B cell (primary cell): ENCODE data around the gene TES. TPM values are rescaled to one million over a fixed set of nuclear protein-coding genes. Genes with fewer than 3 reads are reported as not detected.

Source experiments
- ATAC-seq: fragments of 200-7000 bp; cut with Tn5 transposase; one replicate; pipeline ENCODE4 v1.10.0; 2021; ENCODE audit warnings: low read depth, mild to moderate bottlenecking, moderate number of reproducible peaks, moderate library complexity
- CTCF ChIA-PET: fragments of 350-600 bp; sonication (Branson Sonifier 250); formaldehyde crosslinking; loops from one replicate; lab custom pipeline; 2021; ENCODE audit warnings: antibody characterized with exemption, inconsistent platforms; lab: Charles Lee
- POLR2A ChIA-PET: fragments of 350-600 bp; sonication (Branson Sonifier 250); formaldehyde crosslinking; loops from one replicate; lab custom pipeline; 2021; ENCODE audit warnings: antibody characterized with exemption; lab: Charles Lee
- DNase-seq: peaks from one replicate; pipeline ENCODE4 v3.0.0; 2013
- H2AFZ ChIP-seq: 2 replicates; pipeline ENCODE4 v1.6.1; 2012; ENCODE audit warnings: mild to moderate bottlenecking, low read depth, low read length; ENCODE audit not compliant: insufficient read depth, poor library complexity, severe bottlenecking
- H3K27ac ChIP-seq, 2 donors: 1 replicate in 1 of 2; 2 replicates in 1 of 2; pipeline ENCODE4 v1.5.1; 2012 to 2013; ENCODE audit warnings: low read length in 2 of 2, mild to moderate bottlenecking in 2 of 2, moderate library complexity in 1 of 2
- H3K27me3 ChIP-seq, 4 experiments: fragments of 200-600 bp in 1 of 4; sonication (generic) in 1 of 4; replicated peaks in 1 of 4; 1 replicate in 2 of 4; 2 replicates in 2 of 4; pipeline versions ENCODE4 v1.6.1 to v1.7.0; 2013 to 2016; ENCODE audit warnings: low read length in 3 of 4, mild to moderate bottlenecking in 2 of 4, mixed read lengths in 1 of 4, moderate library complexity in 1 of 4; ENCODE audit not compliant: insufficient read depth in 4 of 4, control insufficient read depth in 3 of 4; ENCODE audit errors: control extremely low read depth in 1 of 4
- H3K36me3 ChIP-seq, 2 experiments: replicated peaks in 1 of 2; 1 replicate in 1 of 2; 2 replicates in 1 of 2; pipeline versions ENCODE4 v1.6.1 to v1.7.1; 2013; ENCODE audit warnings: low read length in 1 of 2; ENCODE audit not compliant: insufficient read depth in 2 of 2, control insufficient read depth in 1 of 2; ENCODE audit errors: control extremely low read depth in 1 of 2, extremely low read depth in 1 of 2
- H3K4me1 ChIP-seq, 2 donors: fragments of 200-600 bp in 1 of 2; sonication (generic) in 1 of 2; 1 replicate in 1 of 2; 2 replicates in 1 of 2; pipeline versions ENCODE4 v1.5.1 to v1.6.1; 2013 to 2017; ENCODE audit warnings: low read length in 2 of 2; ENCODE audit not compliant: control insufficient read depth in 2 of 2, insufficient read depth in 2 of 2
- H3K4me2 ChIP-seq: replicated peaks from 2 replicates; pipeline ENCODE3; 2012; ENCODE audit warnings: mild to moderate bottlenecking, low read depth, low read length; ENCODE audit not compliant: poor library complexity, severe bottlenecking
- H3K4me3 ChIP-seq, 5 experiments: fragments of 200-600 bp in 1 of 5; sonication (generic) in 1 of 5; 1 replicate in 3 of 5; 2 replicates in 2 of 5; pipeline versions ENCODE4 v1.5.1 to v1.7.0; 2011 to 2016; ENCODE audit warnings: low read length in 4 of 5, mild to moderate bottlenecking in 4 of 5, low read depth in 2 of 5, control low read depth in 1 of 5, moderate library complexity in 1 of 5; ENCODE audit not compliant: insufficient read depth in 1 of 5; ENCODE audit errors: control extremely low read depth in 1 of 5, extremely low read depth in 1 of 5
- H3K79me2 ChIP-seq: fragments of 200-600 bp; sonication (generic); one replicate; pipeline ENCODE4 v1.6.0; 2016; ENCODE audit warnings: low read length; ENCODE audit not compliant: control insufficient read depth, insufficient read depth
- H3K9ac ChIP-seq: fragments of 200-600 bp; sonication (generic); 2 replicates; pipeline ENCODE4 v1.6.1; 2017; ENCODE audit warnings: mild to moderate bottlenecking, low read length, moderate library complexity
- H3K9me3 ChIP-seq, 3 donors: one replicate each; pipeline versions ENCODE4 v1.6.1 to v1.7.1; 2013; ENCODE audit warnings: low read length in 2 of 3; ENCODE audit not compliant: control insufficient read depth in 2 of 3, insufficient read depth in 1 of 3; ENCODE audit errors: control extremely low read depth in 1 of 3
- H4K20me1 ChIP-seq: 2 replicates; pipeline ENCODE4 v1.6.0; 2012; ENCODE audit warnings: mild to moderate bottlenecking, low read length; ENCODE audit not compliant: insufficient read depth, control insufficient read depth, poor library complexity, severe bottlenecking
- H3K27ac Mint-ChIP-seq: one replicate; pipeline ENCODE4 v1.8.0; 2021; ENCODE audit warnings: mixed read lengths
- H3K27me3 Mint-ChIP-seq: one replicate; pipeline ENCODE4 v1.8.0; 2021; ENCODE audit warnings: mixed read lengths
- H3K4me1 Mint-ChIP-seq: one replicate; pipeline ENCODE4 v1.8.0; 2021; ENCODE audit warnings: mixed read lengths
- H3K4me3 Mint-ChIP-seq: one replicate; pipeline ENCODE4 v1.8.0; 2021; ENCODE audit warnings: mixed read lengths
- H3K9me3 Mint-ChIP-seq: one replicate; pipeline ENCODE4 v1.8.0; 2022; ENCODE audit warnings: mixed read lengths; ENCODE audit not compliant: insufficient read depth
- EZH2 ChIP-seq: IDR thresholded peaks from 2 replicates; pipeline ENCODE4 v1.6.1; 2012; ENCODE audit warnings: borderline replicate concordance, low read depth, mild to moderate bottlenecking, moderate library complexity, low read length; ENCODE audit not compliant: insufficient read depth, poor library complexity, severe bottlenecking
- WGBS: methylation state at CpG from one replicate; pipeline ENCODE4 v1.1.5; 2013; ENCODE audit warnings: missing lambda C conversion rate; ENCODE audit not compliant: insufficient coverage; 5-methylcytosine and 5-hydroxymethylcytosine counted together
- intact Hi-C: fragments of 100-400 bp; cut with micrococcal nuclease; formaldehyde crosslinking; loops from one replicate; pipeline ENCODE4 v1.10.0; 2022
- polyA plus RNA-seq: library from polyadenylated mRNA; depleted of rRNA; stranded (reverse); fragments of >200 nt; gene quantifications from 2 replicates; pipeline ENCODE4 v1.2.3, GENCODE V29; 2012
- total RNA-seq, 2 donors: library from RNA; stranded (reverse); fragments of 120-200 nt in 1 of 2; gene quantifications; 1 replicate in 1 of 2; 2 replicates in 1 of 2; pipeline versions ENCODE4 v1.2.3 to v1.2.4, GENCODE V29; 2013 to 2022
- TF ChIP-seq, protein P1 (sequence below): fragments of 200-600 bp; IDR thresholded peaks from one replicate; pipeline ENCODE4 v1.8.0; 2022; ENCODE audit warnings: antibody characterized with exemption, mild to moderate bottlenecking

The TES gene
- total and polyA plus RNA-seq, 2 donors (not counting 1 experiment from before 2014, with no cell fraction given): 55.3 to 62.5 TPM

DNA sequence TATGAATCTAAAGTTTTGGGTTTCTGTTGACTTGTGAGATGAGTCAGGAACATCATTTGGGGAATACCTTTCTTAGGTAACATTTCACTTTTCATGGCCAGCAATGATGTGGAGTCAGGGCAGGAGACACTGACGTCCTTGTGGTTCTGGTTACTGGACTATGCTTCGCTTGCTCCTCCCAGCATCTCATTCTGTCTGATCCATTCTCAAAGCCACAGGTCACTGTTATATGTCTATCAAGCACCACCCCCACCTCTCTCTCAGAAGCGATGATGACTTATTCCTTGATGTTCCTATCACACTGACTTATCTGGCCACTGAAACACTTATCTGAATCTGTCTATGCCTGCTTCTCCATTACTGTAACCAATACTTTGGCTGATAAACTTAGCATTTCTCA, 51.6 kb downstream of the TES start:
- H3K27ac Mint-ChIP-seq: no peak overlapping the region

DNA sequence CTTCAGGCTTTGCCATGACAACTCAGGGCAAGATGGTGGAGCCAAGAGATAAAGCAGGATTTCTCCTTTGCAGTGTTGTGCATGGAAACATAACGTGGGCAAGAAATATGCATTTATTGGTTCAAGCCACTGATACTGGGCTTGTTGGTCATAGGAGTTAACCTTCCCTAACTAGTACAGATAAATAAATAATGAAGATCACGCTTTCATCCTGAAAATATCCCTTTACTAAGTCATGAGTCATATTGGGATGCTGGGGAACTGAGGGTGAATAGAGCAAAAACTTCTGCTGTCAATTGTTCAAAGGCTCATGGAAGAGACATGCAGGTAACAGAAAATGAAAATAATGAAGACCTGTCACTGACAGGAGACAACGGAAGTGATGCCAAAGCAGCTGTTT, 55.5 kb downstream of the TES start:
- no peak overlapping the region for H3K4me3 Mint-ChIP-seq
- POLR2A ChIA-PET: no interaction called here
- no peak overlapping the region for H3K4me2 ChIP-seq

More for the DNA sequence above, 51.6 kb downstream of the TES start:
- Histone ChIP-seq H3K9ac (no peak overlapping the region), H3K4me2 (no peak overlapping the region), H3K27me3 (no peaks in the 10 kb centered on the region), H3K79me2 (no peaks in the 10 kb centered on the region), H3K4me3 (no peak overlapping the region), H4K20me1 (no peaks in the 10 kb centered on the region), H3K36me3 (peaks cover 0 to 5% of the 10 kb centered on the region in 2 experiments), H3K9me3 (no peaks in the 10 kb centered on the region), H2AFZ (no peak overlapping the region), H3K4me1 (no peaks in the 10 kb centered on the region), H3K27ac (no peak overlapping the region)
- peaks cover 2% of the 10 kb centered on the region for H3K4me1 Mint-ChIP-seq
- no peak for DNase-seq
- CTCF ChIA-PET: interaction anchor here (1.8 to 2.5 kb wide), 2 partner anchors 325 to 327 kb away, joined by 4 to 8 read pairs; no protein-coding TSS in a partner anchor
- no peaks in the 10 kb centered on the region for H3K9me3 Mint-ChIP-seq
- WGBS: 63% methylated on average over 3 of the region's 3 CpGs
- intact Hi-C loops: no loop called here
- H3K4me3 Mint-ChIP-seq: no peak overlapping the region
- POLR2A ChIA-PET: no interaction called here
- peaks cover 15% of the 10 kb centered on the region for H3K27me3 Mint-ChIP-seq
- ATAC-seq: no peak
- TF ChIP-seq, protein P1, sequence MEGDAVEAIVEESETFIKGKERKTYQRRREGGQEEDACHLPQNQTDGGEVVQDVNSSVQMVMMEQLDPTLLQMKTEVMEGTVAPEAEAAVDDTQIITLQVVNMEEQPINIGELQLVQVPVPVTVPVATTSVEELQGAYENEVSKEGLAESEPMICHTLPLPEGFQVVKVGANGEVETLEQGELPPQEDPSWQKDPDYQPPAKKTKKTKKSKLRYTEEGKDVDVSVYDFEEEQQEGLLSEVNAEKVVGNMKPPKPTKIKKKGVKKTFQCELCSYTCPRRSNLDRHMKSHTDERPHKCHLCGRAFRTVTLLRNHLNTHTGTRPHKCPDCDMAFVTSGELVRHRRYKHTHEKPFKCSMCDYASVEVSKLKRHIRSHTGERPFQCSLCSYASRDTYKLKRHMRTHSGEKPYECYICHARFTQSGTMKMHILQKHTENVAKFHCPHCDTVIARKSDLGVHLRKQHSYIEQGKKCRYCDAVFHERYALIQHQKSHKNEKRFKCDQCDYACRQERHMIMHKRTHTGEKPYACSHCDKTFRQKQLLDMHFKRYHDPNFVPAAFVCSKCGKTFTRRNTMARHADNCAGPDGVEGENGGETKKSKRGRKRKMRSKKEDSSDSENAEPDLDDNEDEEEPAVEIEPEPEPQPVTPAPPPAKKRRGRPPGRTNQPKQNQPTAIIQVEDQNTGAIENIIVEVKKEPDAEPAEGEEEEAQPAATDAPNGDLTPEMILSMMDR: no peak
- no peak for TF ChIP-seq EZH2

More for the DNA sequence above, 55.5 kb downstream of the TES start:
- Histone ChIP-seq H2AFZ (no peak overlapping the region), H3K9ac (no peak overlapping the region), H3K4me1 (no peaks in the 10 kb centered on the region), H3K9me3 (no peaks in the 10 kb centered on the region), H3K79me2 (no peaks in the 10 kb centered on the region), H4K20me1 (no peaks in the 10 kb centered on the region), H3K36me3 (no peaks in the 10 kb centered on the region), H3K27me3 (peaks cover 0 to 5% (median 2%) of the 10 kb centered on the region in 4 experiments), H3K27ac (no peak overlapping the region), H3K4me3 (no peak overlapping the region)
- WGBS: 100% methylated on average over 1 of the region's 3 CpGs
- TF ChIP-seq, protein P1: no peak
- no peak for TF ChIP-seq EZH2
- Mint-ChIP-seq H3K4me1 (no peaks in the 10 kb centered on the region), H3K27ac (no peak overlapping the region), H3K9me3 (no peaks in the 10 kb centered on the region), H3K27me3 (peaks cover 23% of the 10 kb centered on the region)
- intact Hi-C loops: no loop called here
- DNase-seq (no peak), ATAC-seq (no peak)
- CTCF ChIA-PET: interaction anchor here (1.0 kb wide), 1 partner anchor 432 kb away, joined by 3 read pairs; no protein-coding TSS in a partner anchor
